Body of pancreas (tissue), 4 donors: ENCODE results near the gene LDLRAD2.

Experiments used
- POLR2A ChIP-seq, 3 donors: fragments of 450-650 bp; IDR thresholded peaks; one replicate each; pipeline ENCODE4 v1.6.1; 2016; ENCODE audit warnings: antibody characterized with exemption in 3 of 3, mild to moderate bottlenecking in 2 of 3
- TF ChIP-seq, protein P1 (sequence below), 7 experiments: fragments of 450-650 bp in 4 of 7; fragments of 200-600 bp in 3 of 7; sonication (generic) in 3 of 7; IDR thresholded peaks; one replicate each; pipeline ENCODE4 v1.5.1; 2016 to 2019; ENCODE audit warnings: antibody characterized with exemption in 7 of 7

DNA sequence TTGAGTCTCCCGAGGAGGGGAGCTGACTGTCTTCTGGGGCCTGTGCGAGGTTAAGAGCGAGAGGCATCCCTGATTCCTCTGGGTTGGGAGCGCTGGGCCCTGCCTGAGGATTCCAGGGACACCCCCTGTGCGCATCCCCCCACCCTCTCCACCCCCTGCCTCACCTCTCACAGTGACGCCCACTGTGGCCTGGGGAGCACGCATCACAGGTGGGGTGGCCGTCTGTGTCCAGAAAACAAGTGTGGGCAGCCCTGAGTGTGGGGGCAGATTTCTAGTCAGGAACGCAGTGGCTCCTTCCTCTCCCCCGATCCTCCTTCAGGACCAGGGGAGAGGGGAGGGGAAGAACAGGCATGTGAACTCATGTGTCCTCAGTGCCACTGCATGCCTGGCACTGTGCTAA is 61.7 kb downstream of the LDLRAD2 start:
- TF ChIP-seq, protein P1, sequence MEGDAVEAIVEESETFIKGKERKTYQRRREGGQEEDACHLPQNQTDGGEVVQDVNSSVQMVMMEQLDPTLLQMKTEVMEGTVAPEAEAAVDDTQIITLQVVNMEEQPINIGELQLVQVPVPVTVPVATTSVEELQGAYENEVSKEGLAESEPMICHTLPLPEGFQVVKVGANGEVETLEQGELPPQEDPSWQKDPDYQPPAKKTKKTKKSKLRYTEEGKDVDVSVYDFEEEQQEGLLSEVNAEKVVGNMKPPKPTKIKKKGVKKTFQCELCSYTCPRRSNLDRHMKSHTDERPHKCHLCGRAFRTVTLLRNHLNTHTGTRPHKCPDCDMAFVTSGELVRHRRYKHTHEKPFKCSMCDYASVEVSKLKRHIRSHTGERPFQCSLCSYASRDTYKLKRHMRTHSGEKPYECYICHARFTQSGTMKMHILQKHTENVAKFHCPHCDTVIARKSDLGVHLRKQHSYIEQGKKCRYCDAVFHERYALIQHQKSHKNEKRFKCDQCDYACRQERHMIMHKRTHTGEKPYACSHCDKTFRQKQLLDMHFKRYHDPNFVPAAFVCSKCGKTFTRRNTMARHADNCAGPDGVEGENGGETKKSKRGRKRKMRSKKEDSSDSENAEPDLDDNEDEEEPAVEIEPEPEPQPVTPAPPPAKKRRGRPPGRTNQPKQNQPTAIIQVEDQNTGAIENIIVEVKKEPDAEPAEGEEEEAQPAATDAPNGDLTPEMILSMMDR (IDR thresholded peaks at IDR 0.05): no peak
- no peak for TF ChIP-seq POLR2A (IDR thresholded peaks at IDR 0.05)
